Neural cell (in vitro differentiated cells): ENCODE results near the gene BMP7. TPM values are rescaled to one million over a fixed set of nuclear protein-coding genes. Genes with fewer than 3 reads are reported as not detected.

ENCODE experiments used
- H2AFZ ChIP-seq: fragments of 200-600, 300-800 bp; sonication (generic), shearing (Covaris generic); 2 replicates; pipeline ENCODE4 v1.6.0; 2014; ENCODE audit warnings: low read depth, mild to moderate bottlenecking, antibody characterized with exemption, low read length, moderate library complexity
- H3F3A ChIP-seq: fragments of 200-600 bp; shearing (Covaris generic); 2 replicates; pipeline ENCODE4 v1.6.1; 2016; ENCODE audit warnings: mild to moderate bottlenecking, moderate library complexity, mixed read lengths, antibody characterized with exemption, low read length; ENCODE audit not compliant: insufficient read depth, poor library complexity, severe bottlenecking
- H3K27ac ChIP-seq: fragments of 200-600, 300-800 bp; sonication (generic), shearing (Covaris generic); 2 replicates; pipeline ENCODE4 v1.5.1; 2014; ENCODE audit warnings: mild to moderate bottlenecking, low read length, moderate library complexity
- H3K27me3 ChIP-seq: fragments of 300-800, 200-600 bp; sonication (generic), shearing (Covaris generic); 2 replicates; pipeline ENCODE4 v1.6.0; 2014; ENCODE audit warnings: mild to moderate bottlenecking, low read depth, low read length, moderate library complexity; ENCODE audit not compliant: insufficient read depth
- H3K36me3 ChIP-seq: fragments of 300-800, 200-600 bp; sonication (generic), shearing (Covaris generic); 2 replicates; pipeline ENCODE4 v1.5.1; 2014; ENCODE audit warnings: mild to moderate bottlenecking, antibody characterized with exemption, low read length, moderate library complexity; ENCODE audit not compliant: insufficient read depth
- H3K4me2 ChIP-seq: fragments of 300-800, 200-600 bp; sonication (generic), shearing (Covaris generic); 2 replicates; pipeline ENCODE4 v1.6.0; 2014; ENCODE audit warnings: mild to moderate bottlenecking, low read length
- H3K4me3 ChIP-seq: fragments of 300-800, 200-600 bp; sonication (generic), shearing (Covaris generic); 2 replicates; pipeline ENCODE4 v1.5.1; 2014; ENCODE audit warnings: mild to moderate bottlenecking, low read length, moderate library complexity
- H3K79me2 ChIP-seq: fragments of 200-600 bp; shearing (Covaris generic); replicated peaks from 2 replicates; pipeline ENCODE4 v1.6.0; 2014; ENCODE audit warnings: mild to moderate bottlenecking, low read length, moderate library complexity; ENCODE audit not compliant: insufficient read depth
- H3K9ac ChIP-seq: fragments of 300-800, 200-600 bp; sonication (generic), shearing (Covaris generic); 2 replicates; pipeline ENCODE4 v1.6.1; 2016; ENCODE audit warnings: mild to moderate bottlenecking, low read length, mixed read lengths
- H3K9me2 ChIP-seq: fragments of 200-600 bp; shearing (Covaris generic); 2 replicates; pipeline ENCODE4 v1.6.1; 2016; ENCODE audit warnings: mild to moderate bottlenecking, low read length, mixed read lengths; ENCODE audit not compliant: insufficient read depth
- H3K9me3 ChIP-seq: fragments of 200-600, 300-800 bp; sonication (generic), shearing (Covaris generic); 2 replicates; pipeline ENCODE4 v1.6.1; 2016; ENCODE audit warnings: mild to moderate bottlenecking, mixed run types, low read length, moderate library complexity, mixed read lengths
- H4K20me1 ChIP-seq: fragments of 200-600 bp; shearing (Covaris generic); 2 replicates; pipeline ENCODE4 v1.6.1; 2016; ENCODE audit warnings: mild to moderate bottlenecking, mixed run types; ENCODE audit not compliant: insufficient read depth
- CTCF ChIP-seq: fragments of 450-650 bp; IDR thresholded peaks from 2 replicates; pipeline ENCODE4 v1.5.1; 2014; ENCODE audit warnings: antibody characterized with exemption, mild to moderate bottlenecking, moderate library complexity; ENCODE audit not compliant: poor library complexity, severe bottlenecking
- EP300 ChIP-seq: fragments of 450-650 bp; conservative IDR thresholded peaks from 2 replicates; pipeline ENCODE4 v1.6.1; 2014; ENCODE audit warnings: antibody characterized with exemption, mild to moderate bottlenecking, moderate library complexity; ENCODE audit not compliant: poor library complexity, severe bottlenecking
- EZH2 ChIP-seq: fragments of 200-600, 300-800 bp; shearing (Covaris generic), sonication (generic); IDR thresholded peaks from 2 replicates; pipeline ENCODE4 v1.6.1; 2014; ENCODE audit warnings: antibody characterized with exemption, low read length, borderline replicate concordance, mild to moderate bottlenecking; ENCODE audit not compliant: insufficient read depth, poor library complexity, severe bottlenecking
- MXI1 ChIP-seq: fragments of 450-650 bp; conservative IDR thresholded peaks from 2 replicates; pipeline ENCODE4 v1.6.1; 2014; ENCODE audit warnings: antibody characterized with exemption, mild to moderate bottlenecking; ENCODE audit not compliant: poor library complexity, severe bottlenecking
- POLR2AphosphoS5 ChIP-seq: IDR thresholded peaks from 2 replicates; pipeline ENCODE4 v1.6.1; 2012
- RAD21 ChIP-seq: fragments of 450-650 bp; conservative IDR thresholded peaks from 2 replicates; pipeline ENCODE4 v1.6.1; 2014; ENCODE audit warnings: antibody characterized with exemption, mild to moderate bottlenecking, moderate library complexity
- REST ChIP-seq: IDR thresholded peaks from 2 replicates; pipeline ENCODE4 v1.6.1; 2012; ENCODE audit warnings: borderline replicate concordance
- SMC3 ChIP-seq: fragments of 450-650 bp; conservative IDR thresholded peaks from 2 replicates; pipeline ENCODE4 v1.6.1; 2014; ENCODE audit warnings: antibody characterized with exemption, mild to moderate bottlenecking, moderate library complexity; ENCODE audit not compliant: poor library complexity
- TAF1 ChIP-seq: IDR thresholded peaks from 2 replicates; pipeline ENCODE4 v1.6.1; 2012; ENCODE audit warnings: low read depth
- polyA plus RNA-seq: library from polyadenylated mRNA; depleted of rRNA; stranded (reverse); fragments of >200 nt; gene quantifications from 2 replicates; pipeline ENCODE4 v1.2.3, GENCODE V29; 2014

Gene BMP7
- polyA plus RNA-seq, 1 donor from 2014 or later = 3.6 TPM

GRCh38 chr20:57293995-57294394 lies 27.6 kb upstream of the BMP7 start:
- H3K79me2 ChIP-seq = no peaks in the 10 kb centered on the region
- no peaks in the 10 kb centered on the region for H3K36me3 ChIP-seq
- H2AFZ ChIP-seq = no peak overlapping the region
- no peaks in the 10 kb centered on the region for H4K20me1 ChIP-seq
- TF ChIP-seq RAD21 (no peak), EP300 (no peak), POLR2AphosphoS5 (no peak), REST (no peak), SMC3 (no peak), EZH2 (no peak), MXI1 (no peak), TAF1 (no peak)
- H3K9me3 ChIP-seq = no peaks in the 10 kb centered on the region
- no peak overlapping the region for H3K9ac ChIP-seq
- H3K27me3 ChIP-seq = no peaks in the 10 kb centered on the region
- no peaks in the 10 kb centered on the region for H3K9me2 ChIP-seq
- H3F3A ChIP-seq = no peaks in the 10 kb centered on the region
- no peak overlapping the region for H3K4me2 ChIP-seq
- H3K27ac ChIP-seq = no peak overlapping the region
- H3K4me3 ChIP-seq = no peak overlapping the region

GRCh38 chr20:57292611-57293010 lies 26.2 kb upstream of the BMP7 start:
- Histone ChIP-seq H4K20me1 (no peaks in the 10 kb centered on the region), H3K4me2 (no peak overlapping the region), H3K27ac (no peak overlapping the region), H3K9me3 (no peaks in the 10 kb centered on the region), H3K4me3 (no peak overlapping the region), H2AFZ (no peak overlapping the region), H3F3A (no peaks in the 10 kb centered on the region), H3K27me3 (no peaks in the 10 kb centered on the region), H3K9me2 (no peaks in the 10 kb centered on the region), H3K9ac (no peak overlapping the region), H3K79me2 (no peaks in the 10 kb centered on the region), H3K36me3 (no peaks in the 10 kb centered on the region)
- TF ChIP-seq EP300 = no peak
- TF ChIP-seq TAF1 = no peak
- TF ChIP-seq RAD21 = no peak
- no peak for TF ChIP-seq MXI1
- no peak for TF ChIP-seq REST
- no peak for TF ChIP-seq SMC3
- TF ChIP-seq EZH2 = no peak
- TF ChIP-seq CTCF = no peak
- no peak for TF ChIP-seq POLR2AphosphoS5
